ENCODE results near the gene ORAI3. TPM values are rescaled to one million over a fixed set of nuclear protein-coding genes. Genes with fewer than 3 reads are reported as not detected.

ORAI3 gene
- total RNA-seq, 1 experiment from 2014 or later, result 9.0 TPM

DNA sequence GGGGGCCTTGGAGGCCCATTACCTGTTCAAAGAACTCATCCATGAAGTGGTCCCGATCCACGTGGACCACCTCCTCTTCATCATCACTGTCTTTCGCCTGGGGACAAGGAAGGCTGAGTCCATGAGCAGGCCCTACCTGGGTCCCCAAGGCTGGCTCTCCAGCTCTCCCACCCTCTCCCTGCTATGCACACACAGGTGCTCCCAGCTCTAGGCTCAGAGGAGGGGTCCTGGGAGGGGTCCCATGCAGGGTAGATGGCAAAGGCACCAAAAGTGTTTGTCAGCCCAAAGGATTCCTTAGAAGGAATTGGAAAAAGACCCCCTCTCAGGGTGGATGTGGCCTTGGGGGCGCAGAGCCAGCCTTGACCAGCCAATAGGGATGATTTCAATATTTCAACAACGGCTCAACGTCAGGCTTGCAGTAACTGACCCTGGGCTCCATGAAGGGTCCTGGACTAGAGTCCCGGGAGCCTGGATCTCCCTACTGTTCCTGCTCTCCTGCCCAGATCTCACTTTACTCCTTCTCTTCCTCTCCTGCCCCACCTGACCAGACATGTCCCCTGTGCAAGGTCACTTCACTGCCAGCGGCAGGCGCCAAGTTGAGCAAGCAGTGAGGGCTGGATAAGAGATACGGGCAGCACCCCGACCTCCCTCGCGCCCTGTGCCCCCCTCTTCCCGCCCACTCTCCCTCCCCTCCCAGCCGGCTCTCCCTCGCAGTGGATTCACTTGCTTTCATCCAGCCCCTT is 52.8 kb downstream of the ORAI3 start:
- POLR2A ChIA-PET, result no interaction called here
- ATAC-seq, result no peak

More for the DNA sequence above, 52.8 kb downstream of the ORAI3 start:
- no peaks in the 10 kb centered on the region for H3K79me2 ChIP-seq (ENCODE audit: insufficient read depth, low read length)
- intact Hi-C loops (cut with micrococcal nuclease), result no loop called here
- H3K36me3 ChIP-seq (ENCODE audit: control insufficient read depth in 1 of 2, insufficient read depth in 2 of 2, low read length in 2 of 2), result no peaks in the 10 kb centered on the region
- ChIA-PET RAD21 (ENCODE audit: low non-redundant PET in 1 of 2, low total read pairs in 2 of 2, uncharacterized antibody in 2 of 2, unreplicated experiment in 2 of 2) (no interaction called here), CTCF (no interaction called here)
- H3K27ac ChIP-seq (ENCODE audit: low read depth, low read length), result no peak overlapping the region
- BruUV-seq (replicated peaks), result no TSS peak
- no peaks in the 10 kb centered on the region for H3K9me2 ChIP-seq (ENCODE audit: insufficient read depth)
- no peak overlapping the region for H2AFZ ChIP-seq (ENCODE audit: low read depth, low read length, poor library complexity, severe bottlenecking)
- no peaks in the 10 kb centered on the region for H3K27me3 ChIP-seq (ENCODE audit: insufficient read depth, low read length)
- no peaks in the 10 kb centered on the region for H4K20me1 ChIP-seq (ENCODE audit: insufficient read depth)
- DNase-seq (ENCODE audit: low read depth, low spot score), result no peak
- H3K4me3 ChIP-seq (replicated peaks in 1 of 2; ENCODE audit: low read depth in 1 of 2, low read length in 2 of 2), result no peak overlapping the region
- TF ChIP-seq SP1 (IDR thresholded peaks at IDR 0.05; ENCODE audit: low read depth) (no peak), FOSL1 (IDR thresholded peaks at IDR 0.05; ENCODE audit: low read depth) (no peak), POLR2A (IDR thresholded peaks at IDR 0.05; ENCODE audit: borderline replicate concordance, extremely low read depth, insufficient read depth, insufficient read length) (no peak), RAD21 (IDR thresholded peaks at IDR 0.05; ENCODE audit: low read depth) (no peak), POLR2AphosphoS5 (IDR thresholded peaks at IDR 0.05; ENCODE audit: low read depth, low read length) (no peak), SIN3A (IDR thresholded peaks at IDR 0.05; ENCODE audit: low read depth) (no peak), EGR1 (IDR thresholded peaks at IDR 0.05; ENCODE audit: low read depth) (no peak), CEBPB (IDR thresholded peaks at IDR 0.05; ENCODE audit: low read depth) (no peak), ELF1 (IDR thresholded peaks at IDR 0.05; ENCODE audit: borderline replicate concordance, low read depth) (no peak), JUND (IDR thresholded peaks at IDR 0.05) (no peak)
- TF ChIP-seq, protein P1, sequence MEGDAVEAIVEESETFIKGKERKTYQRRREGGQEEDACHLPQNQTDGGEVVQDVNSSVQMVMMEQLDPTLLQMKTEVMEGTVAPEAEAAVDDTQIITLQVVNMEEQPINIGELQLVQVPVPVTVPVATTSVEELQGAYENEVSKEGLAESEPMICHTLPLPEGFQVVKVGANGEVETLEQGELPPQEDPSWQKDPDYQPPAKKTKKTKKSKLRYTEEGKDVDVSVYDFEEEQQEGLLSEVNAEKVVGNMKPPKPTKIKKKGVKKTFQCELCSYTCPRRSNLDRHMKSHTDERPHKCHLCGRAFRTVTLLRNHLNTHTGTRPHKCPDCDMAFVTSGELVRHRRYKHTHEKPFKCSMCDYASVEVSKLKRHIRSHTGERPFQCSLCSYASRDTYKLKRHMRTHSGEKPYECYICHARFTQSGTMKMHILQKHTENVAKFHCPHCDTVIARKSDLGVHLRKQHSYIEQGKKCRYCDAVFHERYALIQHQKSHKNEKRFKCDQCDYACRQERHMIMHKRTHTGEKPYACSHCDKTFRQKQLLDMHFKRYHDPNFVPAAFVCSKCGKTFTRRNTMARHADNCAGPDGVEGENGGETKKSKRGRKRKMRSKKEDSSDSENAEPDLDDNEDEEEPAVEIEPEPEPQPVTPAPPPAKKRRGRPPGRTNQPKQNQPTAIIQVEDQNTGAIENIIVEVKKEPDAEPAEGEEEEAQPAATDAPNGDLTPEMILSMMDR (IDR thresholded peaks at IDR 0.05 in 2 of 3, conservative IDR thresholded peaks at IDR 0.05 in 1 of 3; ENCODE audit: borderline replicate concordance in 1 of 3, insufficient read depth in 1 of 3, low read depth in 2 of 3, low read length in 2 of 3), result no peak
- TF ChIP-seq, protein P2, sequence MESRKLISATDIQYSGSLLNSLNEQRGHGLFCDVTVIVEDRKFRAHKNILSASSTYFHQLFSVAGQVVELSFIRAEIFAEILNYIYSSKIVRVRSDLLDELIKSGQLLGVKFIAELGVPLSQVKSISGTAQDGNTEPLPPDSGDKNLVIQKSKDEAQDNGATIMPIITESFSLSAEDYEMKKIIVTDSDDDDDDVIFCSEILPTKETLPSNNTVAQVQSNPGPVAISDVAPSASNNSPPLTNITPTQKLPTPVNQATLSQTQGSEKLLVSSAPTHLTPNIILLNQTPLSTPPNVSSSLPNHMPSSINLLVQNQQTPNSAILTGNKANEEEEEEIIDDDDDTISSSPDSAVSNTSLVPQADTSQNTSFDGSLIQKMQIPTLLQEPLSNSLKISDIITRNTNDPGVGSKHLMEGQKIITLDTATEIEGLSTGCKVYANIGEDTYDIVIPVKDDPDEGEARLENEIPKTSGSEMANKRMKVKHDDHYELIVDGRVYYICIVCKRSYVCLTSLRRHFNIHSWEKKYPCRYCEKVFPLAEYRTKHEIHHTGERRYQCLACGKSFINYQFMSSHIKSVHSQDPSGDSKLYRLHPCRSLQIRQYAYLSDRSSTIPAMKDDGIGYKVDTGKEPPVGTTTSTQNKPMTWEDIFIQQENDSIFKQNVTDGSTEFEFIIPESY (IDR thresholded peaks at IDR 0.05; ENCODE audit: extremely low read depth, insufficient replicate concordance, low read length), result no peak
- H3K9ac ChIP-seq (ENCODE audit: low read length), result no peak overlapping the region
- H3K4me2 ChIP-seq (ENCODE audit: low read length), result no peak overlapping the region
- H3K4me1 ChIP-seq (ENCODE audit: control insufficient read depth in 1 of 2, insufficient read depth in 2 of 2, low read length in 2 of 2), result peaks cover 20 to 30% of the 10 kb centered on the region in 2 experiments
- no peaks in the 10 kb centered on the region for H3K9me3 ChIP-seq (ENCODE audit: control insufficient read depth in 1 of 2, insufficient read depth in 1 of 2, low read depth in 1 of 2, low read length in 2 of 2)
